Astrocyte (in vitro differentiated cells and primary cell): ENCODE measurements around the gene SLC16A12.

Experiments used
- CTCF ChIP-seq: IDR thresholded peaks from 2 replicates; pipeline ENCODE4 v1.5.1; 2011; ENCODE audit warnings: low read depth, mild to moderate bottlenecking, inconsistent platforms, low read length, moderate library complexity; ENCODE audit not compliant: insufficient read depth
- EZH2 ChIP-seq: IDR thresholded peaks from 2 replicates; pipeline ENCODE4 v1.6.1; 2012; ENCODE audit warnings: mild to moderate bottlenecking, low read length, inconsistent platforms; ENCODE audit not compliant: insufficient read depth

DNA sequence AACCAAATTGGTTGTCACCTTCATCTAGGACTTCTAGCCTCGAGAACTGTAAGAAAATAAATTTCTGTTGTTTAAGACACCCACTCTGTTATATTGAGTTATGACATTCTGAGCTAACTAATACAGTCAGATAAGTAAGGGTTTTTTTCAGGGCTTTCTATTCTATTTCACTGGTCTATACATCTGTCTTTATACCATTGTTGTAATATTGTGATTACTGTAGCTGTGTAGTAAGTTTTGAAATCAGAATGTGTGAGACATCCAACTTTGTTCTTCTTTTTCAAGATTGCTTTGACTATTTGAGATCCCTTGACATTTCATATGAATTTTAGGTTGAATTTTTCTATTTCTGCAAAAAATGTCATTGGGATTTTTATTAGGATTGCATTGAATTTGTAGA, 135.4 kb downstream of the SLC16A12 start:
- TF ChIP-seq CTCF (no peak), EZH2 (no peak)
